Smooth muscle cell (in vitro differentiated cells): ENCODE results near the gene IGLL1. TPM values are rescaled to one million over a fixed set of nuclear protein-coding genes. Genes with fewer than 3 reads are reported as not detected.
"Not testable (repeated sequence)": the region's sequence is repeated elsewhere in the genome, so short reads cannot be mapped to it uniquely, and the experiment has no call there.

Experiments
- DNase-seq: peaks from one replicate; lab custom pipeline; 2025; ENCODE audit not compliant: unreplicated experiment; lab: John Stamatoyannopoulos, UW
- H2AFZ ChIP-seq: fragments of 200-600 bp; sonication (generic); 2 replicates; pipeline ENCODE4 v1.6.0; 2016; ENCODE audit warnings: antibody characterized with exemption, low read depth, mild to moderate bottlenecking
- H3F3A ChIP-seq: fragments of 200-600 bp; sonication (generic); 2 replicates; pipeline ENCODE4 v1.6.0; 2017; ENCODE audit warnings: antibody characterized with exemption, low read depth
- H3K27ac ChIP-seq: fragments of 200-600 bp; sonication (generic); 2 replicates; pipeline ENCODE4 v1.5.1; 2016; ENCODE audit warnings: low read depth, mild to moderate bottlenecking
- H3K27me3 ChIP-seq: fragments of 200-600 bp; sonication (generic); 2 replicates; pipeline ENCODE4 v1.6.1; 2016; ENCODE audit warnings: low read depth, mild to moderate bottlenecking
- H3K36me3 ChIP-seq: fragments of 200-600 bp; sonication (generic); 2 replicates; pipeline ENCODE4 v1.5.1; 2016; ENCODE audit warnings: low read depth
- H3K4me1 ChIP-seq: fragments of 200-600 bp; sonication (generic); 2 replicates; pipeline ENCODE4 v1.5.1; 2016; ENCODE audit warnings: low read depth
- H3K4me2 ChIP-seq: fragments of 200-600 bp; sonication (generic); 2 replicates; pipeline ENCODE4 v1.6.0; 2016; ENCODE audit warnings: mild to moderate bottlenecking
- H3K4me3 ChIP-seq: fragments of 200-600 bp; sonication (generic); 2 replicates; pipeline ENCODE4 v1.5.1; 2016; ENCODE audit warnings: mild to moderate bottlenecking
- H3K79me2 ChIP-seq: fragments of 200-600 bp; sonication (generic); 2 replicates; pipeline ENCODE4 v1.6.0; 2016; ENCODE audit warnings: low read depth, mild to moderate bottlenecking
- H3K9ac ChIP-seq: fragments of 200-600 bp; sonication (generic); 2 replicates; pipeline ENCODE4 v1.6.0; 2016; ENCODE audit warnings: low read depth
- H3K9me3 ChIP-seq: fragments of 200-600 bp; sonication (generic); replicated peaks from 2 replicates; pipeline ENCODE4 v1.5.1; 2016; ENCODE audit warnings: low read depth
- H4K20me1 ChIP-seq: fragments of 200-600 bp; sonication (generic); 2 replicates; pipeline ENCODE4 v1.6.0; 2016; ENCODE audit warnings: low read depth
- CTCF ChIP-seq: fragments of 200-600 bp; sonication (generic); IDR thresholded peaks from 2 replicates; pipeline ENCODE4 v1.5.1; 2017; ENCODE audit warnings: borderline replicate concordance, mild to moderate bottlenecking, antibody characterized with exemption; ENCODE audit not compliant: insufficient read depth, poor library complexity, severe bottlenecking
- WGBS: methylation state at CpG from one replicate; pipeline ENCODE4 v1.1.7; 2016; ENCODE audit warnings: low lambda C conversion rate; 5-methylcytosine and 5-hydroxymethylcytosine counted together
- polyA plus RNA-seq: library from polyadenylated mRNA; unstranded; fragments of >200 nt; fragmentation: Nextera tagmentation; extraction: Ambion mirVana; gene quantifications from 2 replicates; pipeline ENCODE4 v1.2.1, GENCODE V29; 2016
- total RNA-seq: library from RNA; depleted of rRNA; stranded (reverse); fragments of >200 nt; gene quantifications from 2 replicates; pipeline ENCODE4 v1.2.3, GENCODE V29; 2014

Gene IGLL1
- total and polyA plus RNA-seq, 2 experiments from 2014 or later = not detected

GRCh38 chr22:23541849-23542281 lies 38.2 kb downstream of the IGLL1 start:
- H3K9ac ChIP-seq, H3K9me3 ChIP-seq, H3K36me3 ChIP-seq, H3F3A ChIP-seq, H3K79me2 ChIP-seq, H3K27me3 ChIP-seq, H4K20me1 ChIP-seq, H2AFZ ChIP-seq, H3K4me2 ChIP-seq, H3K27ac ChIP-seq, H3K4me3 ChIP-seq, DNase-seq: not testable (repeated sequence)
- peaks cover 18% of the 10 kb centered on the region for H3K4me1 ChIP-seq
- 14% methylated on average over 7 of the region's 7 CpGs for WGBS
- peak; percentile 54 for TF ChIP-seq CTCF

- 87% methylated on average over 5 of the region's 5 CpGs for WGBS
- H3K9ac ChIP-seq, H3K27me3 ChIP-seq: not testable (repeated sequence)
Measured at GRCh38 chr22:23540837-23541236, 39.3 kb downstream of the IGLL1 start.

GRCh38 chr22:23539839-23540198 lies 40.3 kb downstream of the IGLL1 start:
- not testable (repeated sequence) for H4K20me1 ChIP-seq, H3K27ac ChIP-seq, H3K27me3 ChIP-seq, DNase-seq, H2AFZ ChIP-seq, H3K79me2 ChIP-seq, H3K9me3 ChIP-seq, H3K36me3 ChIP-seq, H3K4me3 ChIP-seq, H3K4me2 ChIP-seq, H3K9ac ChIP-seq
- 41% methylated on average over 7 of the region's 7 CpGs for WGBS
- Histone ChIP-seq H3K4me1 (peaks cover 27% of the 10 kb centered on the region), H3F3A (peaks cover 15% of the 10 kb centered on the region)

More at GRCh38 chr22:23540837-23541236, 39.3 kb downstream of the IGLL1 start:
- H3K79me2 ChIP-seq, H2AFZ ChIP-seq, DNase-seq, H3K4me3 ChIP-seq, H3K4me2 ChIP-seq, H3K36me3 ChIP-seq, H4K20me1 ChIP-seq, H3K27ac ChIP-seq, H3K9me3 ChIP-seq: not testable (repeated sequence)
- H3K4me1 ChIP-seq = peaks cover 23% of the 10 kb centered on the region
- peaks cover 14% of the 10 kb centered on the region for H3F3A ChIP-seq

GRCh38 chr22:23539135-23539838 lies 40.8 kb downstream of the IGLL1 start:
- Histone ChIP-seq H4K20me1 (no peaks in the 10 kb centered on the region), H3K9me3 (no peaks in the 10 kb centered on the region), H3F3A (peaks cover 15% of the 10 kb centered on the region), H3K79me2 (no peaks in the 10 kb centered on the region), H3K27me3 (no peaks in the 10 kb centered on the region), H3K36me3 (no peaks in the 10 kb centered on the region), H3K9ac (no peak overlapping the region), H3K27ac (no peak overlapping the region), H3K4me2 (peak overlapping the region; percentile 62), H3K4me1 (peaks cover 27% of the 10 kb centered on the region), H2AFZ (peak overlapping the region; percentile 2), H3K4me3 (peak overlapping the region; percentile 27)
- TF ChIP-seq CTCF = peak; percentile 80
- DNase-seq = peak; percentile 23
- 23% methylated on average over 21 of the region's 21 CpGs for WGBS

GRCh38 chr22:23538696-23539030 lies 41.4 kb downstream of the IGLL1 start:
- H3K9me3 ChIP-seq, H3K9ac ChIP-seq, DNase-seq, H3K79me2 ChIP-seq, H3K27me3 ChIP-seq, H3K36me3 ChIP-seq, H4K20me1 ChIP-seq, H3K27ac ChIP-seq: not testable (repeated sequence)
- peaks cover 27% of the 10 kb centered on the region for H3K4me1 ChIP-seq
- peaks cover 15% of the 10 kb centered on the region for H3F3A ChIP-seq
- peak overlapping the region; percentile 2 for H2AFZ ChIP-seq
- H3K4me3 ChIP-seq = peak overlapping the region; percentile 27
- 77% methylated on average over 6 of the region's 6 CpGs for WGBS
- H3K4me2 ChIP-seq = peak overlapping the region; percentile 62

GRCh38 chr22:23537830-23538695 lies 42.0 kb downstream of the IGLL1 start:
- H3K27ac ChIP-seq, H3K9ac ChIP-seq, H2AFZ ChIP-seq, DNase-seq, H3K27me3 ChIP-seq, H3K9me3 ChIP-seq, H3K79me2 ChIP-seq, H3K36me3 ChIP-seq, H4K20me1 ChIP-seq: not testable (repeated sequence)
- Histone ChIP-seq H3F3A (peaks cover 15% of the 10 kb centered on the region), H3K4me2 (peak overlapping the region; percentile 62), H3K4me1 (peaks cover 27% of the 10 kb centered on the region), H3K4me3 (peak overlapping the region; percentile 27)
- 19% methylated on average over 19 of the region's 19 CpGs for WGBS
